SK-N-SH (cell line): ENCODE measurements around the gene TMEM52B. TPM values are rescaled to one million over a fixed set of nuclear protein-coding genes. Genes with fewer than 3 reads are reported as not detected.

ENCODE experiments used
- CTCF ChIA-PET: fragments of 300-600, 350-600 bp; formaldehyde crosslinking; extraction: SDS; loops from one replicate; lab custom pipeline; 2021; lab: Yijun Ruan, JAX
- POLR2A ChIA-PET: fragments of 350-600 bp; sonication (Branson Sonifier 250); formaldehyde crosslinking; extraction: SDS; loops from one replicate; lab custom pipeline; 2020; ENCODE audit warnings: antibody characterized with exemption, inconsistent platforms; lab: Yijun Ruan, JAX
- DNase-seq: peaks from one replicate; pipeline ENCODE4 v3.0.0; 2012
- H2AFZ ChIP-seq: fragments of 200-600 bp; sonication (generic); 2 replicates; pipeline ENCODE4 v1.8.1; 2016; ENCODE audit warnings: antibody characterized with exemption, mild to moderate bottlenecking, low read depth
- H3F3A ChIP-seq: fragments of 200-600 bp; sonication (generic); replicated peaks from 2 replicates; pipeline ENCODE3; 2016; ENCODE audit warnings: antibody characterized with exemption, mild to moderate bottlenecking; ENCODE audit not compliant: insufficient read depth
- H3K27ac ChIP-seq, 2 experiments: fragments of 200-500 bp in 1 of 2; fragments of 200-600 bp in 1 of 2; sonication (Bioruptor generic) in 1 of 2; sonication (generic), shearing (Covaris generic) in 1 of 2; 2 replicates each; pipeline versions ENCODE4 v1.5.1 to v1.6.1; 2014 to 2016; ENCODE audit warnings: low read depth in 2 of 2, inconsistent platforms in 1 of 2, low read length in 1 of 2, mild to moderate bottlenecking in 1 of 2, mixed read lengths in 1 of 2
- H3K27me3 ChIP-seq: fragments of 200-600 bp; sonication (generic), shearing (Covaris generic); 2 replicates; pipeline ENCODE4 v1.6.1; 2016; ENCODE audit warnings: mixed run types; ENCODE audit not compliant: insufficient read depth
- H3K36me3 ChIP-seq, 2 experiments: fragments of 200-500 bp in 1 of 2; fragments of 200-600 bp in 1 of 2; sonication (Bioruptor generic) in 1 of 2; sonication (generic) in 1 of 2; replicated peaks in 1 of 2; 2 replicates each; pipeline versions ENCODE3 to v1.5.1; 2014 to 2016; ENCODE audit warnings: low read length in 1 of 2, mild to moderate bottlenecking in 1 of 2; ENCODE audit not compliant: insufficient read depth in 2 of 2, control insufficient read depth in 1 of 2
- H3K4me1 ChIP-seq, 2 experiments: fragments of 200-500 bp in 1 of 2; fragments of 200-600 bp in 1 of 2; sonication (Bioruptor generic) in 1 of 2; sonication (generic), shearing (Covaris generic) in 1 of 2; 2 replicates each; pipeline versions ENCODE4 v1.5.1 to v1.6.1; 2014 to 2016; ENCODE audit warnings: low read depth in 1 of 2, low read length in 1 of 2, mixed run types in 1 of 2; ENCODE audit not compliant: insufficient read depth in 2 of 2, control insufficient read depth in 1 of 2
- H3K4me2 ChIP-seq: fragments of 200-600 bp; sonication (generic), shearing (Covaris generic); 2 replicates; pipeline ENCODE4 v1.6.1; 2017; ENCODE audit warnings: mixed run types
- H3K4me3 ChIP-seq, 2 experiments: fragments of 200-500 bp in 1 of 2; fragments of 200-600 bp in 1 of 2; sonication (Bioruptor generic) in 1 of 2; sonication (generic), shearing (Covaris generic) in 1 of 2; 2 replicates each; pipeline versions ENCODE4 v1.5.1 to v1.8.1; 2014 to 2016; ENCODE audit warnings: low read depth in 2 of 2, inconsistent platforms in 1 of 2, low read length in 1 of 2, mild to moderate bottlenecking in 1 of 2, mixed read lengths in 1 of 2, moderate library complexity in 1 of 2
- H3K79me2 ChIP-seq: fragments of 200-600 bp; sonication (generic); 2 replicates; pipeline ENCODE4 v1.8.1; 2017; ENCODE audit warnings: mild to moderate bottlenecking; ENCODE audit not compliant: insufficient read depth
- H3K9ac ChIP-seq: fragments of 200-600 bp; sonication (generic); 2 replicates; pipeline ENCODE4 v1.6.1; 2017; ENCODE audit warnings: mixed run types
- H3K9me2 ChIP-seq: fragments of 200-600 bp; sonication (generic); 2 replicates; pipeline ENCODE4 v1.6.1; 2017; ENCODE audit warnings: mixed run types
- H3K9me3 ChIP-seq: fragments of 200-600 bp; sonication (generic); 2 replicates; pipeline ENCODE4 v1.6.1; 2017; ENCODE audit warnings: mixed run types, mild to moderate bottlenecking, moderate library complexity
- H4K20me1 ChIP-seq: fragments of 200-600 bp; sonication (generic); 2 replicates; pipeline ENCODE4 v1.6.1; 2017; ENCODE audit warnings: mild to moderate bottlenecking, mixed run types; ENCODE audit not compliant: insufficient read depth
- ELF1 ChIP-seq: IDR thresholded peaks from 2 replicates; pipeline ENCODE4 v1.4.0; 2012
- EZH2phosphoT487 ChIP-seq: fragments of 200-600 bp; sonication (generic); IDR thresholded peaks from 2 replicates; pipeline ENCODE4 v1.6.1; 2017; ENCODE audit warnings: low read depth, mixed run types, mild to moderate bottlenecking, antibody characterized with exemption, moderate library complexity, borderline replicate concordance
- FOSL2 ChIP-seq: IDR thresholded peaks from 2 replicates; pipeline ENCODE4 v1.4.0; 2012; ENCODE audit warnings: low read depth, mild to moderate bottlenecking, moderate library complexity, borderline replicate concordance
- FOXJ3 ChIP-seq: sonication (generic); formaldehyde crosslinking; IDR thresholded peaks from 2 replicates; pipeline ENCODE4 v1.5.1; 2020; ENCODE audit warnings: mild to moderate bottlenecking, missing genetic modification reagents
- FOXM1 ChIP-seq: IDR thresholded peaks from 2 replicates; pipeline ENCODE4 v1.4.0; 2012; ENCODE audit warnings: low read depth, mild to moderate bottlenecking
- JUND ChIP-seq: IDR thresholded peaks from 2 replicates; pipeline ENCODE4 v1.4.0; 2012
- MXI1 ChIP-seq: IDR thresholded peaks from 2 replicates; pipeline ENCODE4 v1.6.1; 2012; ENCODE audit warnings: mild to moderate bottlenecking, low read depth, low read length, improper control_type of control experiment
- POLR2AphosphoS5 ChIP-seq: IDR thresholded peaks from 2 replicates; pipeline ENCODE4 v1.6.1; 2012; ENCODE audit warnings: low read depth, low read length
- RXRA ChIP-seq: IDR thresholded peaks from 2 replicates; pipeline ENCODE4 v1.4.0; 2012; ENCODE audit warnings: low read depth, mild to moderate bottlenecking, borderline replicate concordance
- SMC3 ChIP-seq: IDR thresholded peaks from 2 replicates; pipeline ENCODE4 v1.6.1; 2012; ENCODE audit warnings: low read depth, low read length, improper control_type of control experiment
- TCF12 ChIP-seq: IDR thresholded peaks from 2 replicates; pipeline ENCODE4 v1.4.0; 2012
- ZBTB33 ChIP-seq: IDR thresholded peaks from 2 replicates; pipeline ENCODE4 v1.4.0; 2012; ENCODE audit warnings: low read depth, borderline replicate concordance
- WGBS: methylation state at CpG from one replicate; pipeline ENCODE4 v1.1.6; 2017; ENCODE audit warnings: low lambda C conversion rate; 5-methylcytosine and 5-hydroxymethylcytosine counted together
- polyA plus RNA-seq, 3 experiments: library from polyadenylated mRNA; depleted of rRNA; stranded (reverse); fragments of >200 nt; gene quantifications; 2 replicates each; pipeline ENCODE4 v1.2.3, GENCODE V29; 2012

Gene TMEM52B
- polyA plus RNA-seq, 1 of the 3 experiments (the other 2 are of a cell fraction), result not detected

- Histone ChIP-seq H3K9me3 (no peaks in the 10 kb centered on the region), H3K4me3 (no peak overlapping the region), H3K9me2 (no peaks in the 10 kb centered on the region), H3K36me3 (no peaks in the 10 kb centered on the region), H3K4me1 (no peaks in the 10 kb centered on the region), H3K27me3 (peaks cover 42% of the 10 kb centered on the region; the same call in 1 of the 2 replicates), H2AFZ (no peak overlapping the region), H3K27ac (no peak overlapping the region), H3K79me2 (no peaks in the 10 kb centered on the region), H3F3A (no peaks in the 10 kb centered on the region), H4K20me1 (no peaks in the 10 kb centered on the region), H3K9ac (no peak overlapping the region), H3K4me2 (no peak overlapping the region)
- TF ChIP-seq MXI1 (no peak), TCF12 (no peak), RXRA (no peak), FOXM1 (no peak), ZBTB33 (no peak), EZH2phosphoT487 (no peak)
- ChIA-PET POLR2A (no interaction called here), CTCF (no interaction called here)
- DNase-seq, result no peak
- 10% methylated on average over 5 of the region's 5 CpGs for WGBS
These were observed 3.7 kb downstream of the TMEM52B start for GRCh38 chr12:10182354-10183049.

- Histone ChIP-seq H3K4me3 (no peak overlapping the region), H4K20me1 (no peaks in the 10 kb centered on the region), H3F3A (no peaks in the 10 kb centered on the region), H3K36me3 (no peaks in the 10 kb centered on the region), H3K27ac (no peak overlapping the region), H2AFZ (no peak overlapping the region), H3K27me3 (peaks cover 40% of the 10 kb centered on the region; the same call in 1 of the 2 replicates), H3K9ac (no peak overlapping the region), H3K9me3 (no peaks in the 10 kb centered on the region), H3K9me2 (no peaks in the 10 kb centered on the region), H3K4me1 (no peaks in the 10 kb centered on the region), H3K4me2 (no peak overlapping the region), H3K79me2 (no peaks in the 10 kb centered on the region)
- no peak for DNase-seq
- WGBS, result 17% methylated on average over 7 of the region's 7 CpGs
- TF ChIP-seq ZBTB33 (no peak), POLR2AphosphoS5 (no peak), ELF1 (no peak), FOXJ3 (CRISPR knock-in tag) (no peak), SMC3 (no peak), JUND (no peak), FOSL2 (no peak)
- ChIA-PET POLR2A (no interaction called here), CTCF (interaction anchor here (0.7 to 1.1 kb wide), 2 partner anchors 30 to 344 kb away, joined by 3 read pairs; no protein-coding TSS in a partner anchor)
These were observed 5.5 kb downstream of the TMEM52B start for GRCh38 chr12:10184261-10184843.
